ENCODE data around the gene PAWR. TPM values are rescaled to one million over a fixed set of nuclear protein-coding genes. Genes with fewer than 3 reads are reported as not detected.

PAWR gene
- total and polyA plus RNA-seq, 12 donors = 3.0 to 16.6 (median 10.2) TPM

DNA sequence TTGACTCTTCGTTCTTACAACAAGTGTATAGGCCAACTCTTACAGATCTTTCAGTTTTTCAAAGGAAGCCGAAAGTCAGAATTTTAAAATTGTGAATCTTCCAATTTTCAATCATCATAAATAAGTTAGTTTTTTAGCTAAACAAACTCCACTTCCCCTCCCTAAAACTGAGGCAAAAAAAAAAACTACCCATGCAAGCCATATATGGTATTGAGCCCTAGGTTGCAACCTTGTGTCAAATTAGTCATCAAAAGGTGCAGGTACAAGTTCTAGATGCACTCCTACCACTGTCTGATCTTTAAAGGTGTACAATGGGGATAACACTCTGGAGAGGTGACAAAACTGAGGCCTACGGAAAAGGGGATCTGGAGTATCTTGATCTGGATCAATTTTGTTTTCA, 97.9 kb downstream of the PAWR start:
- H3K4me3 ChIP-seq = no peak overlapping the region
- H3K9me3 ChIP-seq = no peaks in the 10 kb centered on the region
- peaks cover 0 to 6% (median 0%) of the 10 kb centered on the region in 9 donors for H3K36me3 ChIP-seq
- no peak overlapping the region for H3K27ac ChIP-seq
- intact Hi-C loops (cut with DNase I) = no loop called here
- WGBS, 2 donors = 79% methylated on average over 3 of the region's 3 CpGs
- ATAC-seq (no peak), DNase-seq (no peak)
- TF ChIP-seq, protein P1, sequence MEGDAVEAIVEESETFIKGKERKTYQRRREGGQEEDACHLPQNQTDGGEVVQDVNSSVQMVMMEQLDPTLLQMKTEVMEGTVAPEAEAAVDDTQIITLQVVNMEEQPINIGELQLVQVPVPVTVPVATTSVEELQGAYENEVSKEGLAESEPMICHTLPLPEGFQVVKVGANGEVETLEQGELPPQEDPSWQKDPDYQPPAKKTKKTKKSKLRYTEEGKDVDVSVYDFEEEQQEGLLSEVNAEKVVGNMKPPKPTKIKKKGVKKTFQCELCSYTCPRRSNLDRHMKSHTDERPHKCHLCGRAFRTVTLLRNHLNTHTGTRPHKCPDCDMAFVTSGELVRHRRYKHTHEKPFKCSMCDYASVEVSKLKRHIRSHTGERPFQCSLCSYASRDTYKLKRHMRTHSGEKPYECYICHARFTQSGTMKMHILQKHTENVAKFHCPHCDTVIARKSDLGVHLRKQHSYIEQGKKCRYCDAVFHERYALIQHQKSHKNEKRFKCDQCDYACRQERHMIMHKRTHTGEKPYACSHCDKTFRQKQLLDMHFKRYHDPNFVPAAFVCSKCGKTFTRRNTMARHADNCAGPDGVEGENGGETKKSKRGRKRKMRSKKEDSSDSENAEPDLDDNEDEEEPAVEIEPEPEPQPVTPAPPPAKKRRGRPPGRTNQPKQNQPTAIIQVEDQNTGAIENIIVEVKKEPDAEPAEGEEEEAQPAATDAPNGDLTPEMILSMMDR (IDR thresholded peaks at IDR 0.05) = no peak
- H3K27me3 ChIP-seq = no peaks in the 10 kb centered on the region
- no peaks in the 10 kb centered on the region for H3K4me1 ChIP-seq

DNA sequence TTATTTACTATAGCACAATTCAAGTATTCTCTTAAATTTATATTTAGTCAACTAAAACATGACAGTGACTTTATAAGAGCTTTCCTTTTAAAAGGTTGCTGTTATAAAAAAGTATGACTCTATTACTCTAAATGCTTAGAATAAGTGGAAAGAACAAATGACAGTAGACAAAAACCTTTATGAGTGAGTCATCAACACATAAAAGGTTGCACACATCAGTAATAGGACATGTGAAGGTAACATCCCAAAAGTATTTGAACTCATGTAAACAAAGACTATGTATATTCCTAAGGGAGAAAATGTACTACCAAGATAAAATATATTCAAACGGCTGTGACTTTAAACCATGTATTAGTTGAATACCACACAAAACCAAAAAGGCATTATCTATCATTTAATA, 98.8 kb downstream of the PAWR start:
- H3K9me3 ChIP-seq = no peaks in the 10 kb centered on the region
- no peaks in the 10 kb centered on the region for H3K4me1 ChIP-seq
- WGBS, 2 donors = 77 to 83% methylated on average over 1 of the region's 1 CpG
- intact Hi-C loops (cut with DNase I) = no loop called here
- no peak overlapping the region for H3K27ac ChIP-seq
- no peak for DNase-seq
- no peak for ATAC-seq
- TF ChIP-seq, protein P1 (IDR thresholded peaks at IDR 0.05) = no peak
- H3K27me3 ChIP-seq = no peaks in the 10 kb centered on the region
- peaks cover 0 to 6% (median 0%) of the 10 kb centered on the region in 9 donors for H3K36me3 ChIP-seq
- H3K4me3 ChIP-seq = no peak overlapping the region

DNA sequence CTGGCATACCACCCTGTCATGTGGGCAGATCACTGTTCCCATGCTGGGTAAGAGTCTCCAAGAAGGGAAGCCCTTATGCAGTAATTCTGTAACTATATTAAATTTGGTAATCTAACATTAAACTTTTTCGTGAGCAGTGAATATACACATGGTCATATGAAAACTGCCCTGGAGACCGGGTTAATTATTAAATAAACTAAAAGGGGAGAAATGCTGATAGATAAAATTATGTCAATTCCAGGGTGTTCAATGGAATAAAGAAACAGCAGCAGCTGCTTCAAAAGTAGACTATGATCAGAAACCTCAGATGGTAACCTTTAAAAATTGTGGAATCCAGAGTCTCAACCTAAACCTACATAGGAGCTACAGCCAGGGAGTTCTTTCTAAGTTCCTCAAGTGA, 100.0 kb downstream of the PAWR start:
- peaks cover 0 to 6% (median 0%) of the 10 kb centered on the region in 9 donors for H3K36me3 ChIP-seq
- DNase-seq (no peak), ATAC-seq (no peak)
- no peaks in the 10 kb centered on the region for H3K4me1 ChIP-seq
- intact Hi-C loops (cut with DNase I) = no loop called here
- H3K27me3 ChIP-seq = no peaks in the 10 kb centered on the region
- TF ChIP-seq, protein P1 (IDR thresholded peaks at IDR 0.05) = no peak
- H3K9me3 ChIP-seq = no peaks in the 10 kb centered on the region
- WGBS, 2 donors = 94 to 99% methylated on average over 2 of the region's 2 CpGs
- H3K4me3 ChIP-seq = no peak overlapping the region
- no peak overlapping the region for H3K27ac ChIP-seq

DNA sequence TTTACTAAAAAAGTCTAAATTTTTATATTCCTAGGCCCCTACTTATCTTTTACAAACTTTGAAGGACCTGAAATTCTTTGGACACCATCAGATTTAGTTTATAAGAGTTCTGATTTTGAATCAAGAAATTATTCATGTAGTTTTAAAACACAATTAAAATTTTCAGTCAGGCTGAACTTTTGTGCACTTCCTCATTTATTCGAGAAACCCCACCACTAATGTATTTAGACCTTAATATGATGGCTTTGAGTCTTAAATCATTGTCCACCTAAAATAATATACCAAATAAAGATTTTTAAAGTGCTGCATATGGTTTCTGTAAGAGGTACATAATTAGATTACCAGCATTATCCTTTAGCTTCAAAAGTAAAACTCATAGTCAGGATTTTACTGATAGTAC, 103.4 kb downstream of the PAWR start:
- TF ChIP-seq, protein P1 (IDR thresholded peaks at IDR 0.05) = no peak
- Histone ChIP-seq H3K9me3 (no peaks in the 10 kb centered on the region), H3K4me1 (no peaks in the 10 kb centered on the region), H3K36me3 (no peaks in the 10 kb centered on the region), H3K27me3 (no peaks in the 10 kb centered on the region), H3K27ac (no peak overlapping the region), H3K4me3 (no peak overlapping the region)
- no peak for ATAC-seq
- intact Hi-C loops (cut with DNase I) = no loop called here
- DNase-seq = no peak
- WGBS, 2 donors = 80 to 83% methylated on average over 1 of the region's 1 CpG

All from heart right ventricle (tissue), 16 donors.